HepG2 (cell line): ENCODE data around the gene MEA1. TPM values are rescaled to one million over a fixed set of nuclear protein-coding genes. Genes with fewer than 3 reads are reported as not detected.

ENCODE experiments used
- ADNP ChIP-seq: sonication (generic); formaldehyde crosslinking; IDR thresholded peaks from 2 replicates; pipeline ENCODE4 v1.4.0; 2020; ENCODE audit warnings: missing genetic modification reagents
- KAT8 ChIP-seq: IDR thresholded peaks from 2 replicates; pipeline ENCODE4 v1.6.1; 2016; ENCODE audit warnings: missing genetic modification reagents, missing compliant biosample characterization
- RAD51 ChIP-seq: fragments of 450-650 bp; IDR thresholded peaks from 2 replicates; pipeline ENCODE4 v1.6.1; 2016; ENCODE audit warnings: borderline replicate concordance
- STAG1 ChIP-seq: sonication (generic); formaldehyde crosslinking; IDR thresholded peaks from 2 replicates; pipeline ENCODE4 v1.4.0; 2020; ENCODE audit warnings: missing genetic modification reagents
- ZNF232 ChIP-seq: sonication (generic); formaldehyde crosslinking; IDR thresholded peaks from 2 replicates; pipeline ENCODE4 v1.4.0; 2020; ENCODE audit warnings: missing genetic modification reagents, borderline replicate concordance
- ZNF383 ChIP-seq: sonication (generic); formaldehyde crosslinking; IDR thresholded peaks from 2 replicates; pipeline ENCODE4 v1.4.0; 2020; ENCODE audit warnings: missing genetic modification reagents, mild to moderate bottlenecking, borderline replicate concordance
- ZNF678 ChIP-seq: sonication (generic); formaldehyde crosslinking; IDR thresholded peaks from 2 replicates; pipeline ENCODE4 v1.4.0; 2020; ENCODE audit warnings: mild to moderate bottlenecking, missing genetic modification reagents
- polyA plus RNA-seq, 8 experiments: library from polyadenylated mRNA; depleted of rRNA in 3 of 8; stranded (reverse) in 7 of 8; unstranded in 1 of 8; fragments of >200 nt; fragmentation: Illumina TruSeq in 4 of 8; extraction: Trizol in 4 of 8; gene quantifications; 2 replicates each; pipeline versions ENCODE4 v1.2.1 to v1.2.3, GENCODE V29; 2011 to 2016; ENCODE audit warnings: low read depth in 4 of 8, missing spikeins in 1 of 8, mixed read lengths in 1 of 8; ENCODE audit not compliant: insufficient read depth in 1 of 8
- total RNA-seq, 5 experiments: library from RNA; depleted of rRNA; stranded (reverse); fragments of >200 nt; fragmentation: Illumina TruSeq; extraction: Trizol; gene quantifications; 2 replicates each; pipeline ENCODE4 v1.2.3, GENCODE V29; 2016; ENCODE audit warnings: low read depth in 1 of 5
- TF ChIP-seq, protein P1 (sequence below): sonication (generic); formaldehyde crosslinking; IDR thresholded peaks from 2 replicates; pipeline ENCODE4 v1.4.0; 2020; ENCODE audit warnings: missing genetic modification reagents
- TF ChIP-seq, protein P2 (sequence below): sonication (generic); formaldehyde crosslinking; IDR thresholded peaks from 2 replicates; pipeline ENCODE4 v1.8.0; 2022; ENCODE audit warnings: low read depth, missing genetic modification reagents
- TF ChIP-seq, protein P3 (sequence below): sonication (generic); formaldehyde crosslinking; IDR thresholded peaks from 2 replicates; pipeline ENCODE4 v1.4.0; 2020; ENCODE audit warnings: missing genetic modification reagents
- TF ChIP-seq, protein P4 (sequence below): sonication (generic); formaldehyde crosslinking; IDR thresholded peaks from 2 replicates; pipeline ENCODE4 v1.4.0; 2020; ENCODE audit warnings: missing genetic modification reagents
- TF ChIP-seq, protein P5 (sequence below): sonication (generic); formaldehyde crosslinking; IDR thresholded peaks from 2 replicates; pipeline ENCODE4 v1.9.0; 2021; ENCODE audit warnings: missing genetic modification reagents, borderline replicate concordance
- TF ChIP-seq, protein P6 (sequence below): sonication (generic); formaldehyde crosslinking; IDR thresholded peaks from 2 replicates; pipeline ENCODE4 v1.4.0; 2020; ENCODE audit warnings: mild to moderate bottlenecking, missing genetic modification reagents
- TF ChIP-seq, protein P7 (sequence below): sonication (generic); formaldehyde crosslinking; IDR thresholded peaks from 2 replicates; pipeline ENCODE4 v1.4.0; 2020; ENCODE audit warnings: mild to moderate bottlenecking, missing genetic modification reagents

Gene MEA1
- total and polyA plus RNA-seq, 2 of the 13 experiments (the other 11 are each of a cell fraction or from before 2014, with no cell fraction given): 75.6 to 86.2 TPM

DNA sequence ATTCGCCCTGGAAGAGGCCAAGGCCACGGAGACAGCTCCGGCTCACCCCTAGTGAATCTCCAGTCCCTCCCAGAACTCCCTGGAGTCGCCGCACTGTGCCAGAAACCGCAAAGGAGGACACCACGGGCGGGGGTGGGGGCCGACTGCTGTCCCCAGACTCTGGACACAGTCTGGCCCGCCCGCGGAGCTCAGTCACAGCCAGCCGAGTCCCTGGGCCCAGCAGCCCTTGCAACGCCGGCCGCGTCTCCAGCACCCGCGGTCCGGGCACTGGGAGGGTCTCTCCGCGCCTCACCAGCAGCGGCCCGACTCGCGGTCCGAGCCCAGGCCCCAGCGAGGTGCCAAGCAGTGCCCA is 35.3 kb downstream of the MEA1 start (continued):
- TF ChIP-seq ZNF383 (0 out of 2 replicates have a peak, but pooled peaks have one; percentile 16), ADNP (CRISPR knock-in tag) (no peak), RAD51 (no peak), ZNF678 (CRISPR knock-in tag) (no peak), KAT8 (no peak), ZNF232 (CRISPR knock-in tag) (peak; percentile 23; the same call in 1 of the 2 replicates), STAG1 (CRISPR knock-in tag) (0 out of 2 replicates have a peak, but pooled peaks have one; percentile 6)
- TF ChIP-seq, protein P1, sequence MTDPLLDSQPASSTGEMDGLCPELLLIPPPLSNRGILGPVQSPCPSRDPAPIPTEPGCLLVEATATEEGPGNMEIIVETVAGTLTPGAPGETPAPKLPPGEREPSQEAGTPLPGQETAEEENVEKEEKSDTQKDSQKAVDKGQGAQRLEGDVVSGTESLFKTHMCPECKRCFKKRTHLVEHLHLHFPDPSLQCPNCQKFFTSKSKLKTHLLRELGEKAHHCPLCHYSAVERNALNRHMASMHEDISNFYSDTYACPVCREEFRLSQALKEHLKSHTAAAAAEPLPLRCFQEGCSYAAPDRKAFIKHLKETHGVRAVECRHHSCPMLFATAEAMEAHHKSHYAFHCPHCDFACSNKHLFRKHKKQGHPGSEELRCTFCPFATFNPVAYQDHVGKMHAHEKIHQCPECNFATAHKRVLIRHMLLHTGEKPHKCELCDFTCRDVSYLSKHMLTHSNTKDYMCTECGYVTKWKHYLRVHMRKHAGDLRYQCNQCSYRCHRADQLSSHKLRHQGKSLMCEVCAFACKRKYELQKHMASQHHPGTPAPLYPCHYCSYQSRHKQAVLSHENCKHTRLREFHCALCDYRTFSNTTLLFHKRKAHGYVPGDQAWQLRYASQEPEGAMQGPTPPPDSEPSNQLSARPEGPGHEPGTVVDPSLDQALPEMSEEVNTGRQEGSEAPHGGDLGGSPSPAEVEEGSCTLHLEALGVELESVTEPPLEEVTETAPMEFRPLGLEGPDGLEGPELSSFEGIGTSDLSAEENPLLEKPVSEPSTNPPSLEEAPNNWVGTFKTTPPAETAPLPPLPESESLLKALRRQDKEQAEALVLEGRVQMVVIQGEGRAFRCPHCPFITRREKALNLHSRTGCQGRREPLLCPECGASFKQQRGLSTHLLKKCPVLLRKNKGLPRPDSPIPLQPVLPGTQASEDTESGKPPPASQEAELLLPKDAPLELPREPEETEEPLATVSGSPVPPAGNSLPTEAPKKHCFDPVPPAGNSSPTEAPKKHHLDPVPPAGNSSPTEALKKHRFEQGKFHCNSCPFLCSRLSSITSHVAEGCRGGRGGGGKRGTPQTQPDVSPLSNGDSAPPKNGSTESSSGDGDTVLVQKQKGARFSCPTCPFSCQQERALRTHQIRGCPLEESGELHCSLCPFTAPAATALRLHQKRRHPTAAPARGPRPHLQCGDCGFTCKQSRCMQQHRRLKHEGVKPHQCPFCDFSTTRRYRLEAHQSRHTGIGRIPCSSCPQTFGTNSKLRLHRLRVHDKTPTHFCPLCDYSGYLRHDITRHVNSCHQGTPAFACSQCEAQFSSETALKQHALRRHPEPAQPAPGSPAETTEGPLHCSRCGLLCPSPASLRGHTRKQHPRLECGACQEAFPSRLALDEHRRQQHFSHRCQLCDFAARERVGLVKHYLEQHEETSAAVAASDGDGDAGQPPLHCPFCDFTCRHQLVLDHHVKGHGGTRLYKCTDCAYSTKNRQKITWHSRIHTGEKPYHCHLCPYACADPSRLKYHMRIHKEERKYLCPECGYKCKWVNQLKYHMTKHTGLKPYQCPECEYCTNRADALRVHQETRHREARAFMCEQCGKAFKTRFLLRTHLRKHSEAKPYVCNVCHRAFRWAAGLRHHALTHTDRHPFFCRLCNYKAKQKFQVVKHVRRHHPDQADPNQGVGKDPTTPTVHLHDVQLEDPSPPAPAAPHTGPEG (CRISPR knock-in tag): peak; percentile 75
- TF ChIP-seq, protein P2, sequence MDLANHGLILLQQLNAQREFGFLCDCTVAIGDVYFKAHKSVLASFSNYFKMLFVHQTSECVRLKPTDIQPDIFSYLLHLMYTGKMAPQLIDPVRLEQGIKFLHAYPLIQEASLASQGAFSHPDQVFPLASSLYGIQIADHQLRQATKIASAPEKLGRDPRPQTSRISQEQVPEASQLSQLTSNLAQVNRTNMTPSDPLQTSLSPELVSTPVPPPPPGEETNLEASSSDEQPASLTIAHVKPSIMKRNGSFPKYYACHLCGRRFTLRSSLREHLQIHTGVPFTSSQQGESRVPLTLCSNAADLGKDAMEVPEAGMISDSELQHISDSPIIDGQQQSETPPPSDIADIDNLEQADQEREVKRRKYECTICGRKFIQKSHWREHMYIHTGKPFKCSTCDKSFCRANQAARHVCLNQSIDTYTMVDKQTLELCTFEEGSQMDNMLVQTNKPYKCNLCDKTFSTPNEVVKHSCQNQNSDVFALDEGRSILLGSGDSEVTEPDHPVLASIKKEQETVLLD (CRISPR knock-in tag): no peak
- TF ChIP-seq, protein P3, sequence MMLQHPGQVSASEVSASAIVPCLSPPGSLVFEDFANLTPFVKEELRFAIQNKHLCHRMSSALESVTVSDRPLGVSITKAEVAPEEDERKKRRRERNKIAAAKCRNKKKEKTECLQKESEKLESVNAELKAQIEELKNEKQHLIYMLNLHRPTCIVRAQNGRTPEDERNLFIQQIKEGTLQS (CRISPR knock-in tag): no peak
- TF ChIP-seq, protein P4, sequence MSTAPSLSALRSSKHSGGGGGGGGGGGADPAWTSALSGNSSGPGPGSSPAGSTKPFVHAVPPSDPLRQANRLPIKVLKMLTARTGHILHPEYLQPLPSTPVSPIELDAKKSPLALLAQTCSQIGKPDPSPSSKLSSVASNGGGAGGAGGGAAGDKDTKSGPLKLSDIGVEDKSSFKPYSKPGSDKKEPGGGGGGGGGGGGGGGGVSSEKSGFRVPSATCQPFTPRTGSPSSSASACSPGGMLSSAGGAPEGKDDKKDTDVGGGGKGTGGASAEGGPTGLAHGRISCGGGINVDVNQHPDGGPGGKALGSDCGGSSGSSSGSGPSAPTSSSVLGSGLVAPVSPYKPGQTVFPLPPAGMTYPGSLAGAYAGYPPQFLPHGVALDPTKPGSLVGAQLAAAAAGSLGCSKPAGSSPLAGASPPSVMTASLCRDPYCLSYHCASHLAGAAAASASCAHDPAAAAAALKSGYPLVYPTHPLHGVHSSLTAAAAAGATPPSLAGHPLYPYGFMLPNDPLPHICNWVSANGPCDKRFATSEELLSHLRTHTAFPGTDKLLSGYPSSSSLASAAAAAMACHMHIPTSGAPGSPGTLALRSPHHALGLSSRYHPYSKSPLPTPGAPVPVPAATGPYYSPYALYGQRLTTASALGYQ (CRISPR knock-in tag): 0 out of 2 replicates have a peak, but pooled peaks have one; percentile 26
- TF ChIP-seq, protein P5, sequence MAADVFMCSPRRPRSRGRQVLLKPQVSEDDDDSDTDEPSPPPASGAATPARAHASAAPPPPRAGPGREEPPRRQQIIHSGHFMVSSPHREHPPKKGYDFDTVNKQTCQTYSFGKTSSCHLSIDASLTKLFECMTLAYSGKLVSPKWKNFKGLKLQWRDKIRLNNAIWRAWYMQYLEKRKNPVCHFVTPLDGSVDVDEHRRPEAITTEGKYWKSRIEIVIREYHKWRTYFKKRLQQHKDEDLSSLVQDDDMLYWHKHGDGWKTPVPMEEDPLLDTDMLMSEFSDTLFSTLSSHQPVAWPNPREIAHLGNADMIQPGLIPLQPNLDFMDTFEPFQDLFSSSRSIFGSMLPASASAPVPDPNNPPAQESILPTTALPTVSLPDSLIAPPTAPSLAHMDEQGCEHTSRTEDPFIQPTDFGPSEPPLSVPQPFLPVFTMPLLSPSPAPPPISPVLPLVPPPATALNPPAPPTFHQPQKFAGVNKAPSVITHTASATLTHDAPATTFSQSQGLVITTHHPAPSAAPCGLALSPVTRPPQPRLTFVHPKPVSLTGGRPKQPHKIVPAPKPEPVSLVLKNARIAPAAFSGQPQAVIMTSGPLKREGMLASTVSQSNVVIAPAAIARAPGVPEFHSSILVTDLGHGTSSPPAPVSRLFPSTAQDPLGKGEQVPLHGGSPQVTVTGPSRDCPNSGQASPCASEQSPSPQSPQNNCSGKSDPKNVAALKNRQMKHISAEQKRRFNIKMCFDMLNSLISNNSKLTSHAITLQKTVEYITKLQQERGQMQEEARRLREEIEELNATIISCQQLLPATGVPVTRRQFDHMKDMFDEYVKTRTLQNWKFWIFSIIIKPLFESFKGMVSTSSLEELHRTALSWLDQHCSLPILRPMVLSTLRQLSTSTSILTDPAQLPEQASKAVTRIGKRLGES (CRISPR knock-in tag): 0 out of 2 replicates have a peak, but pooled peaks have one; percentile 43
- TF ChIP-seq, protein P6, sequence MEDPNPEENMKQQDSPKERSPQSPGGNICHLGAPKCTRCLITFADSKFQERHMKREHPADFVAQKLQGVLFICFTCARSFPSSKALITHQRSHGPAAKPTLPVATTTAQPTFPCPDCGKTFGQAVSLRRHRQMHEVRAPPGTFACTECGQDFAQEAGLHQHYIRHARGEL (CRISPR knock-in tag): no peak
- TF ChIP-seq, protein P7, sequence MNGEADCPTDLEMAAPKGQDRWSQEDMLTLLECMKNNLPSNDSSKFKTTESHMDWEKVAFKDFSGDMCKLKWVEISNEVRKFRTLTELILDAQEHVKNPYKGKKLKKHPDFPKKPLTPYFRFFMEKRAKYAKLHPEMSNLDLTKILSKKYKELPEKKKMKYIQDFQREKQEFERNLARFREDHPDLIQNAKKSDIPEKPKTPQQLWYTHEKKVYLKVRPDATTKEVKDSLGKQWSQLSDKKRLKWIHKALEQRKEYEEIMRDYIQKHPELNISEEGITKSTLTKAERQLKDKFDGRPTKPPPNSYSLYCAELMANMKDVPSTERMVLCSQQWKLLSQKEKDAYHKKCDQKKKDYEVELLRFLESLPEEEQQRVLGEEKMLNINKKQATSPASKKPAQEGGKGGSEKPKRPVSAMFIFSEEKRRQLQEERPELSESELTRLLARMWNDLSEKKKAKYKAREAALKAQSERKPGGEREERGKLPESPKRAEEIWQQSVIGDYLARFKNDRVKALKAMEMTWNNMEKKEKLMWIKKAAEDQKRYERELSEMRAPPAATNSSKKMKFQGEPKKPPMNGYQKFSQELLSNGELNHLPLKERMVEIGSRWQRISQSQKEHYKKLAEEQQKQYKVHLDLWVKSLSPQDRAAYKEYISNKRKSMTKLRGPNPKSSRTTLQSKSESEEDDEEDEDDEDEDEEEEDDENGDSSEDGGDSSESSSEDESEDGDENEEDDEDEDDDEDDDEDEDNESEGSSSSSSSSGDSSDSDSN (CRISPR knock-in tag): peak; percentile 97
